Measurements from ENCODE around the gene POU2F1.
A peak's percentile ranks its signal among the peaks of the same experiment; 100 is the strongest.
"Not testable (repeated sequence)": the region's sequence is repeated elsewhere in the genome, so short reads cannot be mapped to it uniquely, and the experiment has no call there.

POU2F1 gene

DNA sequence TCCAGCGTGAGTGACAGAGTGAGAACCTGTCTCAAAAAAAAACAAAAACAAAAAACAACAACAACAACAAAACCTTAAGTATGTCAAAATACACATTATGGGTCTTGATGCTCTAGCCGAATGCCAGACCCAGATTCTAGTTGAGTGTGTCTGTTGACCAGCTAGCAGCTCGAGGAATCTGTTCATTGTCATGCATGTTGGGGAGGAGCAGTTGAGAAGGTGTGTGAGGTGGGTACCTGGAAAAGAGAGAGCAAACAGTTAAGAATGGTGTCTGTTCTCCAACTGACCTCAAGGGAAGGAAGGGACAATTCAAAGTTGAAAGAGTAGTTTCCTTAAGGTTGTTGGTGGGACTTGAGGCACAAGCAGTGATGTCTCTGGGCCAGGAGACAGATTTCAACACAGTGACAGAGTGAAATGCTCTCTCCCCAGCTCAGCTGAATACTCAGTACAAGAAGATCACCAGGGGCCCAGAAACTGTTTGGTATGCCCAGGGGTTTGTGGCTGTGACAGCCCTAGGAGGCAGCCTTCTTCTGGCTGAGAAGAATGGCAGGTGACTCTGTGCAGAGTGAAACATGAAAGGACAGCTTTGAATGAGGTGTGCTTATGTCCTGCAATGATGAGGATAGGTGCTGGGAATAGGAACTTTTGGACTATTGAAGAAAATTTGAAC lies 14.4 kb upstream of the POU2F1 start:
- no peak for DNase-seq

DNA sequence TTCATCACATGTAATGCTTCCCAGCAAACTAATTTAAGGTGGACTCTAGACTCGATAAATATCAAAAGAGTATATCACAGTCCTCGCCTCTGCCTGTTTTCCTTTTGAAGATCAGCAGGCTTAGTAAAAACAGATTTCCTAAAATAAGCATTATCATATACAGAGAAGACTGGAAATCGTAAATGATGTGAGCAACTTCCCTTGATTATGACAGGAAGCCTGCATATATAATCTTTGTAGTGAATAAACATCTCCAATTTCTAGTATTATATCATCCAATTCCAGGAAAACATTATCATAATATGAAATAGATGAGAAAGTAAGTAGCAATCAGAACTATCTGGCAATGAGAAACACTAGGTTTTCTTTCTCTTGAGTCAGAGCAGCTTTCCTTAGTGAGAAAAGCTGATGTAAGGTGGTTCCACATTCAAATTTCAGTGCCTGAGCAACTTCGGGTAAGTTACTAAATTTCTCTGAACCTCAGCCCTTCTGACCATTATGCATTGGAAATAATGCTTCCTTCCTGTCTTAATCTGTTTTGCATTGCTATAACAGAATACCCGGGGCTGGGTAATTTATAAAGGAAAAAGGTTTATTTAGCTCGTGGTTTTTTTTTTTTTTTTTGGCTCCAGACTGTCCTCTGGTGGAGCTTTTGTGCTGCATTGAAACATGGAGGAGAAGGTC lies 12.6 kb upstream of the POU2F1 start:
- DNase-seq: no peak

DNA sequence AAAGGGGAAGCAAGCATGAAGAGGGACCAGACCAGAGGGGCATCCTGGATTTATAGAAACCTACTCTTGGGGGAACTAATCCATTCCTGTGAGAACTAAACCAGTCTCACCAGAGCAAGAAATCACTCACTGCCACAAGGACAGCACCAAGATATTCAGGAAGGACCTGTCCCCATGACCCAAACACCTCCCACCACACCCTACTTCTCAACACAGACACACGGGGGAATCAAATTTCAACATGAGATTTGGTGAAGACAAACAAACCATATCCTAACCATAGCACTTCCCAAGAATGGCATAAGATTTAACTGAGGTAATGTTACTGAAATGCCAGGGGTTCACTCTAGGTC lies 12.1 kb upstream of the POU2F1 start:
- DNase-seq: no peak

DNA sequence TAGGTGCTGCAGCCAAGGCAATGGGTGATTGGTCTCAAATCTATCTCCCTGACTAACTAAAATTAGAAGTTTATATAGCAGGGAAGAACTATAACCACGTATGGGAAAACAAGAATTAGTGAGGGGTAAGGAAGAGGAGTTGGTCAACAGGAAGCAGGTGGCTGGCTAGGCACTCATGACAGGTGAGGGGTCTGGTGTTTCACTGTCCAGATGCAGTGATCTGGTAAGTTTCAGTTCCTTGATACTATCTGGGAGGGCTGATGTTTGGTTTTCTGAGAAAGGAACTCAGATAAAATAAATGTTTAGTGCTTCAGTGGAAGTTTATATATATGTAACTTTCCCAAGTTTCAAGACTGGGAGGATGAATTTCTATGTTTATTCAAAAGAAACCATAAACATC lies 11.6 kb upstream of the POU2F1 start:
- DNase-seq: no peak

DNA sequence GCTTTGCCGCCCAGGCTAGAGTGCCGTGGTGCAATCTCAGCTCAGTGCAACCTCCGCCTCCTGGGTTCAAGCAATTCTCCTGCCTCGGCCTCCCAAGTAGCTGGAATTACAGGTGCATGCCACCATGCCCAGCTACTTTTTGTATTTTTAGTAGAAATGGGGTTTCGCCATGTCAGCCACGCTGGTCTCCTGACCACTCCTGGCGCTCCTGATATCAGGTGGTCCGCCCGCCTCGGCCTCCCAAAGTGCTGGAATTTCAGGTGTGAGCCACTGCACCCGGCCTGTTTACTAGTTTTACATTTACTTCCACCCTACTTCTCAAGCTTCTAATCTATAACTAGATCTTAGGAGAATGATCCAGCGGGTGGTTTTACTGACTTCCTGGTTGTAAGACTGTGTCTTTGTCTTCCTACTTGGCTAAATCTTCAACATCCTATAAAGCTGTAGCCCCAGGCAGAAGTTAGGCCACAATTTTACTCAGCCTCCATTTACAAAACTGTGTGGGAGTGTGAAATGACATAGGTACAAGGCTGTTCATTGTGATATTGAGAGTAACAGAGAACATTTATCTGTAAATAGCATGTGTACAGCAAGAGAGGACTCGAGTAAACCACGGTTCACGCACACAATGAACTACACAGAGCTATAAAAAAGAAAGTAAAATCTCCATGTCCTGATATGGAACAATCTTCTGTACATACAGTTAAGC lies 9.6 kb upstream of the POU2F1 start:
- DNase-seq: no peak

DNA sequence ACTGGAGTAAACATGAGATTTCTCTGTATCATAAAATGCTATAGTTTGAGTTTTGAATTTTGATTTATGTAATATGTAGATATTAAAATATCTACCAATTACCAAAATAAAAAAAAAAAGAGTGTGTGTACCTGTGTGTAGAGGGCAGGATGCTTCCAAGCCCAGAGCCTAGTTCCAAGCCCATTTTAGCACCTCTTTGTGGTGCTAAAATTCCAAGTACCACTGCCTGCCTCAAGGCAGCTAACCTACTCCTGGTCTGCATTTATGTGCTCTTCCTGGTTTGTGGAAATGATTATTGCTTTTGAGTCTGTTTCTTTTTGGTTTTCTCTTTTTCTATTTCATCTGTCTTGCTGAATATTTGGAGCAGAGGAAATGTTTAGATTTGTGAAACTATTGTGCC lies 8.7 kb upstream of the POU2F1 start:
- DNase-seq: no peak

DNA sequence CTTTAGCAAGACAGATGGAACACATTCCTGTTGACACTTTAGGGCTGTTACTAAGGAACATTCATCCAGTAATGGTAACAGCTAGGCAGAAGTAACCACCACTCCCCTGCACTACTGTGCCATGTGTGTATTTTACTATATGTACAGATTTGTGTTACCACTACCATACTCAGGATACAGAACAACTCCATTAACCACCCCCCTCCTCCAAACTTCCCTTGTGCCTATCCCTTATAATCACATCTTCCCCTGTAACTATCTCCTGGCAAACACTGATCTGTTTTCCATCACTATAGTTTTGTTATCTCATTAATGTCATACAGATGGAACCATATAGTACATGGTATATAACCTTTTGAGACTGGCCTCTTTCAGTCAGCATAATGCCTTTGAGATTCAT lies 3.9 kb upstream of the POU2F1 start:
- no peak for DNase-seq

DNA sequence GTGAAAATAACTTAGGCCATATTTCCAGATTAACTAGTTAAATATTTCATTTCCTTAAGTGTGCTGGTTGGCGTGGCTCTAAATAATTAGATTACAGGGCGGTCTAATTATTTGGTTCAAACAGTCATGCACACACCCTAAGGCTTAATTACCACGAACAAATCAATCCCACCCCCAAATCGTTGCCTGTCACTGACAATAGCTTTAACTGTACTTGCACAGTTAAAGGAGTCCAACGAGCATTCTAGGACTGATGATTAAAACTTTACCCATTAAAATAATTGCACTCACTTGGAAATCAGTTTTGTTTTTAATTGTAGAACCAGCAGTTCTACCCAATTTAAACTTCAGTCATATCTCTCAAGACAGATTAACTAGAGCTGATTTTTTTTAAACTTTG lies 1.5 kb upstream of the POU2F1 start:
- DNase-seq: no peak

DNA sequence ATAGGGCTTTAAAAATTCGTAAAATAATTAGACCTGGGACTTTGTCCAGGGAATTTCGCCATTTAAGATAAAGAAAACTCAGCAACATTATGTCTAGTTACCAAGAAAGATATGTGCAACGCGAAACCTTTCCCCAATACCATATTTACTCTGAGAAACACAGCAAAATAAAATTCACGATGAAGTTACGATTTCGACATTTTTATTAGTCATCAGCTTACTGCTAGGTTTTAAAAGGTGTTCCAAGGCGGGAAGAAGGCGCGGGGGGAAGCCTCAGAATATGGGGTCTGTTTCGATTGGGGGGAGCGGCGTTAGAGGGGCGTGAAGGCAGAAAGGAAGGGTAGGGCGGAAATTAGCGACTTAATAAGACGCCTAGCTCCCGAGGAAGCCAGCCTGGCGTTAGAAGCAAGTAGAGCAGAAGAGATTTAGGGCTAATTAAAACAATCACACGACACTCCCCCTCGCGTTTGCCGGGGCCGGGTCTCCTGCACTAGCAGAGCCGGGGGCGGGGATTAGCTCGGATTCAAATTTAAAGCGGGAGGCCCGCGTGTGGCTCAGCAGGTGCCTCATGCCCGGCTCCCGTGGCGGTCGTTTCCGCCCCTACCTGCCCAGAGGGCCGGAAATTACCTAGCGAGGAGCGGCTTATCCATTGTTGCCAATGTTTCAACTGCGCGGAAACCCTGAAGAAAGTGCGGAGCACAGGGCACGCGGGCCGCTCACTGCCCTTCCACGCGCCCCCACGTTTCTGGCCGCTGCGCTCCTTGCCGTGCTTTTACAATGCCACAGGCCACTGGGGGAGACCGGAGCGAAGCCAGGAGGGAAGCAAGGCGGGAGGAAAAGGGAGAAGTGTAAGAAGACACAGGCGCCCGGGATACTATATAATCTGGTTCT lies 795 bp upstream of the POU2F1 start:
- DNase-seq: peak; percentile 58

DNA sequence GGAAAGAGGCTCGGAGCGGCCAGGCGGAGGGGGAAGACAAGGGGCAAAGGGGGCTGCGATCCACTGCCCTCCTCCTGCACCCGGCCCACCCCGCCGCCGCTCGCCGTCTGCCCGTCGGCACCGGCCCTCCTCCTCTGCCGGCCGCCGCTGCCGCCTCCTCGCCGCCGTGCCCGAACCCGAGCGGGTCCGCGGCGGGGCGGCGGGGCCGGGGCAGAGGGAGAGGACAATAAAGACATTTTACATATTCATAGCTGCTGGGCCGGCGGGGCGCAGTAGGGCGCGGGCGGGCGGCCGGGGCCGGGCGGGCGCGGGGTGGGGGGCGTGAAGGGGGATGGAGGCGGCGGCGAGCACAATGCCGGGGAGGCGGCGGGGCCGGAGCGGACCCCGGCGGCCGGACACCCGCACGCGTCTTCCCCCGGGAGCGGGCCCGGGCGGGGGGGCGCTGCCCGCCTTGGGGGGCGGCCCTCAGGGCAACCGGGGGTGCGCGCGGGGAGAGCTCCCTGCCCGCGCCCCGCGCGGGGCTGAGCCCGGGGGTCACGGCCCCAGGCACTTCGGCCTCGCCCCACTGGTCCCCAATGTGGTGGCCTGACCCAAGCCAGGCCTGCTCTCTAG lies 546 bp downstream of the POU2F1 start:
- DNase-seq: no peak

DNA sequence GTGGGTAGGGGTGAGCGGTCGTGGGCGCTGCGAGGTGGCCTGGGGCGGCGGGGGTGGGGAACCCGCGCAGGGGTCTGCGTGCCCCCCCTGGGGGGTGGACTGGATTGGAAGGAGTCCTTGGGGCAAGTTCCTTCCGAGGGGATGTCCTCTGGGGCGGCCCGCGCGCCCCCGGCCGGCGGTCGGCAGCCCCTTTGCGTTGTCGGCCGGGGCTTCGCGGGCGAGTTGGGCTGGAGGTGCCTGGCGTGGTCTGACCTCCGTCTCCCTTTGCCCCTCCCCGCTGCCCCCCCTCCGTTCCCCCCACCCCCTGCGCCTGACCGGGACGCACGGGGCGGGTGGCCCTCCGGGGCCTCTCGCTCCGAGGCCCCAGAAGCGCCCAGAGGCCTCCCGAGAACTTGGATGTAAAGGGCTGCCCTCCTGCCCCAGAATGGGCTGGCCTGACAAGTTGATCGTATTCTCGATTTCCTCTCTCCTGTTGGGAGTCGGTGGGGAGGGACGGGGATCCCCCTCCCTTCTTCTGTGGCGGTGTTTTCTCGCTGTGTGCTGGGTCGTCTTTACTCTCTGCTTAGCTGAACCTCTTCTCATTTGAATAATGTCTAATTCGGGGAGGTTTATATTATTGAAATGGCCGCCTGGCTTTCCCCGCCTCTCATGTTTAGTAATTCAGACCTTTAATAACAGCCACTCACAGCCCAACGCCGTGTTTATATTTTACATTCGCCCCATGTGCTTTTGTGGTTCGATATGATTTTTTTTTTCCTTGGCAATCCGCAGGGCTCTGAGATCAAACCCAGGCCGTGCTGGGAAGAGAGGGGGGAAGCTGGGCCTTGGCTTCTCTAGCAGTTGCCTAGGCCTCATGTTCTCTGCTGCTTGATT lies 1.3 kb downstream of the POU2F1 start:
- DNase-seq: peak; percentile 48

DNA sequence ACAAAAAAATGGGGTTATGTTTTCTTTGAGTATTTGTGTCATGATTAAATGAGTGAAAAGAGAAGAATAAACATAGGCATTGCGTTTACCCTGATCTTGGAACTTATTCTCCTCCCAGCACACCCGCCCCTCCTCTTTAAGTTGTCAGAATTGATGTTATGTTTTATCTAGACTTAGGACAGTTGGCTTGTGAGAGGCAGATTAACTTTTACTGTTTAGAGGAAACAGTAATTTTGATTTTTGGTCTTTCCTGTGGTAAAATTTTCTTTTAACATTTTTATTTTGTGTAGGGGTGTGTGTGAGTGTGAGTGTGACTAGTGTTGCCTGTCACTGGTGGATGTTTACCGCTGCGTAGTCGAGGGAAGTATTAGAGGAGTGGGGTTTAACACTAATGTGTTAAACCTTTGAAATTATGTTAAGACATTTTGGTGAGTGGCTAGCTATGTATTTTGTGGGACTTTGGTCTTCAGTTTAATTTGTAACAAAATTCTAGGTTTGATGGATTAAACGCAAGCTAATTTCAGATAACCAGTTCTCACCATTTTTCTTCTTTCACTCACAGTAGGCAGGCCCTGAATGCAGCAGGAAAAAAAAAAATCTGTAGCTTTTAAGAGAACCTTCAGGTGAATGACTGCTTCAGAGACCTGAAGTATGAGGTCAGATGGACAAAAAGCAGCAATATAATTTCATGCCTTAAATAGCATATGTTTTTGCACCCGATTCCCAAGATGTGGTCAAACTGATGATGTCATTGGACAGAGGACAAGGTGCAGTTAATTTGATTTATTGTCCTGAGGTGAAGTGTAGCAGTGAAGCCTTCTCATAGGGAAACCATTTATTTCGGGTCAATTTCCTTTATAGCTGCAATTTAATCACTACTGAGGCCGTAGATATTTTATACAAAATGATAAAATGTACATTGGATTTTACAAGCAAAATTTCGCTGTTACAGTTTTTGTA lies 2.7 kb downstream of the POU2F1 start:
- no peak for DNase-seq

DNA sequence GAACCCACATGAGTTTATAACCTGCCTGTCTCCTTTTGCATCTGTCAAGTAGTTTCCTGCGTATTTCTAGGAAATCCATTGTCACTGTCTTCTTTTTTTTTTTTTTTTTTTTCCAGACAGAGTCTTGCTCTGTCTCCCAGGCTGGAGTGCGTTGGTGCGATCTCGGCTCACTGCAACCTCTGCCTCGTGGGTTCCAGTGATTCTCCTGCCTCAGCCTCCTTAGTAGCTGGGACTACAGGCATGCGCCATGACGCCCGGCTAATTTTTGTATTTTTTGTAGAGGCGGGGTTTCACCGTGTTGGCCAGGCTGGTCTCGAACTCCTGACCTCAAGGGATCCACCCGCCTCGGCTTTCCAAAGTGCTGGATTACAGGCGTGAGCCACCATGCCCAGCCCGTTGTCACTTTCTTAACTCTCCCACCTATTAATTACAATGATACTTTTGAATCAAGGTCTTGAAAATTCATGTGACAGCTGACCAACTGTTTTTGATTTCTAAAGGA lies 4.1 kb downstream of the POU2F1 start:
- DNase-seq: not testable (repeated sequence)

DNA sequence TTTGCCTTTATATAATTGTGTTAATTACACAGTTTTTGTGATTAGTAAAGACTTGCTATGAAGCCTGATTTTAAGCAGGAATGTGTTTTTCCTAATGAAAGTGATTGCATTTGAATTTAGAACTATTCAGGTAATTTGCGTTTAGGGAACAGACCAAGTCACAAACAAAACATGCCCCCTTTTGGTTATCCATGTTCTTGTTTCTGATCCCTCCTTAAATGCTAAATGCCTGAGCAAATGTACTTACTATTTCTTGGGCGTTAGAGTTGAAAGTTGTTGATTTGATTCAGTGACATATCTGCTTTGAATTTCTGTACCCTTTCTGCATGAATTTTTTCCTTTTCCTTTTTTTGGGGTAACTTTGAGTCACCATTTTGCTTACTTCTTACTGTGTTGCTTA lies 5.2 kb downstream of the POU2F1 start:
- DNase-seq: no peak

DNA sequence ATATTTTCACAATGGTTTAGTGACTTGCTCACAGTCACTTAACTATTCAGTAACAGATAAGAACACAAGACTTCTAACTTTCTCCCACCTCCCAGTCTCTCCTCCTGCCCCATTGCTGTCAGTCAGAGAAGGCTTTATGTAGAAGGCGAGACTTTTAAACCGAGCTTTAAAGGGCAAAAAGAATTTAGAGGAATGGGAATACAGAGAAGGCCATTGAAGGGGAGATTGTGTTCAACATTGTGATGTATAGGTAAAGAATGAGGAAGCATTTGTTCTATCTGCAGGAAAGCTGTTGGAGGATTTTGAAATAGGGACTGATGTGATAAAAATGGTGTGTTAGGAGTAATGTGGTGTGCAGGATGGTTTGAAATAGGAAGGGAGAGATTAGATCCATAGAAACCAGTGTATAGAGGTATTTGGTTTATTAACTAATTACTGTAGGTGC lies 7.3 kb downstream of the POU2F1 start:
- DNase-seq: no peak

DNA sequence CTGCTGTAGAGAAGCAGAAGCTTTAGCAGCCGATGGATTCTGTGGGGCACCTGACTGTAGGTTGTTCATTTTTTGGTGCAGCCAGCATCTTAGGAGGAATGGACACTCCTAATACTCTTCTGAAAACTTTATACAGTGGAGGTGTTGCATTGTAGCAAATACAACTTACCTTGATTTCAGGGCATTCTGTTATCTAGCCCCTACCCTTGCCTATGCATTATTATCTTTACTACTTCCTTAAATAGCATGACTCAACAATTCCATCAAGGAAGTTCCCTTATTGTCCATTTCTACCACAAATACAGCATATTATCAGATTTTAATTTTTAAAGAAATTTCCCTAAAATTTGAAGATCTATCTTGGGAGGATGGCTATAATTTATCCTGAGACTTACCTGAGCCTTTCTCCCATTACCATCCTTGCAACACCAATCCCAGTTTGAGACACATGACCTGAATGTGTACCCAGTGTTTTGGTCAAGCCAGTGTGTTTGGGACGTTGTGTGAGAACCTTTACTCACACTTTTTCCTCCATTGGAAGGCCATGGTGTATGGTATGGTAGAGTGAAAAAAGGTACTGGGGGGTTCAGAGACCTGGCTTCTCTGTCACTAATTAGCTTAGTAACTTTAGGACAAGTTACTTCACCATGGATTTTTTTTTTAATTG lies 9.2 kb downstream of the POU2F1 start:
- peak; percentile 34 for DNase-seq

DNA sequence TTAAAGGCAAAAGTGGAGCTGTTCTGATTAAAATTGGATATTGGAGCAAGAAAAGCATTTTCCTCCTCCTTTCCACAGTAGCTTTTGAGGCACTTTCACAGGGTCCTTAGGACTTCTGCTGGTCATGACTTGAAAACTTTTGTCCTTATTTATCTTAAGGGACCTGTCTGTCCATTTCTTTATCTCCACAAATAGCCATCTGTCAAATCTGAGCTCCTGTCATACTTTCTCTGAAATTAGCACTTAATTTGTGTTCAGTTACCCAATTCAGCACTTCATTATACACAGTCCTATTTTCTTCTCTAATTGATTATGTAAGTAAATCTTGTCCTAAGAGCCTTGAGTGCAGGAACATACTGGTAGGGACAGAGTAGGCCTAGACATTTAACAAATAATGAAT lies 9.8 kb downstream of the POU2F1 start:
- no peak for DNase-seq

DNA sequence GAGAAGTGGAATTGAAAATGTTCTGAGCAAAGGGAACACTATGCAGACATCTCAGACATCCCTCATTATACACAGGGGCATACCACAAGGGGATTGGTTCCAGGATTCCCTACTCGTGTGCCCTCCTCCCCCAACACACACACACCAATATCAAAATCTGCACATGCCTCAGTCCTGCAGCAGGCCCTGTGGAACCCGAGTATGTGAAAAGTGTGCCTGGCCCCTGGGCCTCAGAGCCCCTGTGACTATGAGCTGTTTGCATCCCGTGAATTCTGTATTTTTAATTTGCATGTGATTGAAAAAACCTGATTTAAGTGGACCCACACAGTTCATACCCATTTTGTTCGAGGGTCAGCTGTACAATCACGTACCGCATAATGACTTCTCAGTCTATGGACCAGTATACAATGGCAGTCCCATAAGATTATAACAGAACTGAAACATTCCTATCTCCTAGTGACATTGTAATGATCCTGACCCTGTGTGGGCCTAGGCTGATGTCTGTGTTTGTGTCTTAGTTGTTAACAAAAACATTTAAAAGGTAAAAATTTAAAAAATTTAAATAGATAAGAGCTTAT lies 11.3 kb downstream of the POU2F1 start:
- DNase-seq: no peak

DNA sequence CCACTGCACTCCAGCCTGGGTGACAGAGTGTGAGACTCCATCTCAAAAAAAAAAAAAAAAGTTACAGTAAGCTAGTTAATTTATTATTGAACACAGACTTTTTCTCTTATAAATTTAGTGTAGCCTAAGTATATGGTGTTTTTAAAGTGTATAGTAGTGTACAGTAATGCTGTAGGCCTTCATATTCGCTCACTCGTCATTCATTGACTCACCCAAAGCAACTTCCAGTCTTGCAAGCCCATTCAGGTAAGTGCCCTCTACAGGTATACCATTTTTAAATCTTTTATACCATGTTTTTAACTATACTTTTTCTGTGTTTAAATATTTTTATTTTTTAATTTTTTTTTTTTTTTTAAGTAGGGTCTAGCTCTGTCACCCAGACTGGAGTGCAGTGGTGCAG lies 12.1 kb downstream of the POU2F1 start:
- DNase-seq: no peak
